ENCODE data around the gene ANKH. TPM values are rescaled to one million over a fixed set of nuclear protein-coding genes. Genes with fewer than 3 reads are reported as not detected.

Gene ANKH
- total RNA-seq, 2 donors from 2014 or later: 37.2 to 95.4 TPM

GRCh38 chr5:14696851-14697250, 174.7 kb downstream of the ANKH start:
- Mint-ChIP-seq H3K4me3 (no peak overlapping the region), H3K27me3 (no peaks in the 10 kb centered on the region), H3K36me3 (peaks cover 50% of the 10 kb centered on the region), H3K27ac (peak overlapping the region in 1 of 2 donors; percentile 29), H3K9me3 (no peaks in the 10 kb centered on the region), H3K4me1 (ENCODE audit: low read depth in 2 of 2) (peaks cover 21 to 25% of the 10 kb centered on the region in 2 donors)
- DNase-seq (ENCODE audit: low spot score) (no peak), ATAC-seq (no peak)

GRCh38 chr5:14696057-14696456, 175.5 kb downstream of the ANKH start:
- H3K9me3 Mint-ChIP-seq: no peaks in the 10 kb centered on the region
- peaks cover 49% of the 10 kb centered on the region for H3K36me3 Mint-ChIP-seq
- DNase-seq (ENCODE audit: low spot score) (no peak), ATAC-seq (no peak)
- peak overlapping the region in 1 of 2 donors; percentile 29 for H3K27ac Mint-ChIP-seq
- H3K4me3 Mint-ChIP-seq: no peak overlapping the region
- H3K27me3 Mint-ChIP-seq: no peaks in the 10 kb centered on the region
- peaks cover 17% of the 10 kb centered on the region in 2 donors for H3K4me1 Mint-ChIP-seq (ENCODE audit: low read depth in 2 of 2)

GRCh38 chr5:14695152-14695551, 176.4 kb downstream of the ANKH start:
- H3K9me3 Mint-ChIP-seq: no peaks in the 10 kb centered on the region
- peaks cover 13 to 16% of the 10 kb centered on the region in 2 donors for H3K4me1 Mint-ChIP-seq (ENCODE audit: low read depth in 2 of 2)
- ATAC-seq (no peak), DNase-seq (ENCODE audit: low spot score) (no peak)
- H3K4me3 Mint-ChIP-seq: no peak overlapping the region
- peaks cover 50% of the 10 kb centered on the region for H3K36me3 Mint-ChIP-seq
- H3K27ac Mint-ChIP-seq: no peak overlapping the region
- no peaks in the 10 kb centered on the region for H3K27me3 Mint-ChIP-seq

GRCh38 chr5:14693070-14693469, 178.5 kb downstream of the ANKH start:
- Mint-ChIP-seq H3K27me3 (no peaks in the 10 kb centered on the region), H3K4me1 (ENCODE audit: low read depth in 2 of 2) (peaks cover 10 to 13% of the 10 kb centered on the region in 2 donors), H3K27ac (no peak overlapping the region), H3K9me3 (no peaks in the 10 kb centered on the region), H3K4me3 (no peak overlapping the region), H3K36me3 (peaks cover 50% of the 10 kb centered on the region)
- ATAC-seq: no peak
- DNase-seq (ENCODE audit: low spot score): no peak

GRCh38 chr5:14687023-14687665, 184.4 kb downstream of the ANKH start:
- DNase-seq (ENCODE audit: low spot score) (no peak), ATAC-seq (no peak)
- Mint-ChIP-seq H3K9me3 (no peaks in the 10 kb centered on the region), H3K4me3 (no peak overlapping the region), H3K36me3 (peaks cover 45% of the 10 kb centered on the region), H3K4me1 (ENCODE audit: low read depth in 2 of 2) (peaks cover 14 to 26% of the 10 kb centered on the region in 2 donors), H3K27me3 (no peaks in the 10 kb centered on the region), H3K27ac (peak overlapping the region in 1 of 2 donors; percentile 39)

GRCh38 chr5:14686517-14686916, 185.1 kb downstream of the ANKH start:
- no peaks in the 10 kb centered on the region for H3K27me3 Mint-ChIP-seq
- H3K36me3 Mint-ChIP-seq: peaks cover 45% of the 10 kb centered on the region
- peaks cover 14 to 30% of the 10 kb centered on the region in 2 donors for H3K4me1 Mint-ChIP-seq (ENCODE audit: low read depth in 2 of 2)
- H3K4me3 Mint-ChIP-seq: no peak overlapping the region
- H3K27ac Mint-ChIP-seq: no peak overlapping the region
- DNase-seq (ENCODE audit: low spot score) (no peak), ATAC-seq (no peak)
- H3K9me3 Mint-ChIP-seq: no peaks in the 10 kb centered on the region

- H3K27me3 Mint-ChIP-seq: no peaks in the 10 kb centered on the region
- no peak for DNase-seq (ENCODE audit: low spot score)
- H3K4me1 Mint-ChIP-seq (ENCODE audit: low read depth in 2 of 2): peaks cover 14 to 30% of the 10 kb centered on the region in 2 donors
- no peaks in the 10 kb centered on the region for H3K9me3 Mint-ChIP-seq
- H3K4me3 Mint-ChIP-seq: no peak overlapping the region
- peak; percentile 58 to 61 for ATAC-seq
- H3K36me3 Mint-ChIP-seq: peaks cover 45% of the 10 kb centered on the region
- peak overlapping the region; percentile 32 to 72 for H3K27ac Mint-ChIP-seq
Measured at GRCh38 chr5:14685757-14686156, 185.8 kb downstream of the ANKH start.

- H3K36me3 Mint-ChIP-seq: peaks cover 45% of the 10 kb centered on the region
- peak overlapping the region; percentile 24 to 38 for H3K27ac Mint-ChIP-seq
- H3K27me3 Mint-ChIP-seq: no peaks in the 10 kb centered on the region
- H3K9me3 Mint-ChIP-seq: no peaks in the 10 kb centered on the region
- ATAC-seq (no peak), DNase-seq (ENCODE audit: low spot score) (no peak)
- peaks cover 20 to 35% of the 10 kb centered on the region in 2 donors for H3K4me1 Mint-ChIP-seq (ENCODE audit: low read depth in 2 of 2)
- H3K4me3 Mint-ChIP-seq: no peak overlapping the region
Measured at GRCh38 chr5:14684757-14685156, 186.8 kb downstream of the ANKH start.

- Mint-ChIP-seq H3K27me3 (no peaks in the 10 kb centered on the region), H3K9me3 (no peaks in the 10 kb centered on the region), H3K36me3 (peaks cover 41% of the 10 kb centered on the region), H3K4me1 (ENCODE audit: low read depth in 2 of 2) (peaks cover 20 to 36% of the 10 kb centered on the region in 2 donors), H3K4me3 (no peak overlapping the region), H3K27ac (no peak overlapping the region)
- ATAC-seq: no peak
- no peak for DNase-seq (ENCODE audit: low spot score)
Measured at GRCh38 chr5:14683906-14684455, 187.6 kb downstream of the ANKH start.

- Mint-ChIP-seq H3K4me3 (no peak overlapping the region), H3K27me3 (no peaks in the 10 kb centered on the region), H3K4me1 (ENCODE audit: low read depth in 2 of 2) (peaks cover 33 to 40% of the 10 kb centered on the region in 2 donors), H3K27ac (no peak overlapping the region), H3K36me3 (peaks cover 36% of the 10 kb centered on the region), H3K9me3 (no peaks in the 10 kb centered on the region)
- ATAC-seq (no peak), DNase-seq (ENCODE audit: low spot score) (no peak)
Measured at GRCh38 chr5:14681236-14681752, 190.3 kb downstream of the ANKH start.

- no peak overlapping the region for H3K27ac Mint-ChIP-seq
- ATAC-seq: no peak
- no peaks in the 10 kb centered on the region for H3K27me3 Mint-ChIP-seq
- DNase-seq (ENCODE audit: low spot score): no peak
- no peaks in the 10 kb centered on the region for H3K9me3 Mint-ChIP-seq
- no peak overlapping the region for H3K4me3 Mint-ChIP-seq
- peaks cover 36 to 47% of the 10 kb centered on the region in 2 donors for H3K4me1 Mint-ChIP-seq (ENCODE audit: low read depth in 2 of 2)
- peaks cover 29% of the 10 kb centered on the region for H3K36me3 Mint-ChIP-seq
Measured at GRCh38 chr5:14679595-14679994, 192.0 kb downstream of the ANKH start.

DNA sequence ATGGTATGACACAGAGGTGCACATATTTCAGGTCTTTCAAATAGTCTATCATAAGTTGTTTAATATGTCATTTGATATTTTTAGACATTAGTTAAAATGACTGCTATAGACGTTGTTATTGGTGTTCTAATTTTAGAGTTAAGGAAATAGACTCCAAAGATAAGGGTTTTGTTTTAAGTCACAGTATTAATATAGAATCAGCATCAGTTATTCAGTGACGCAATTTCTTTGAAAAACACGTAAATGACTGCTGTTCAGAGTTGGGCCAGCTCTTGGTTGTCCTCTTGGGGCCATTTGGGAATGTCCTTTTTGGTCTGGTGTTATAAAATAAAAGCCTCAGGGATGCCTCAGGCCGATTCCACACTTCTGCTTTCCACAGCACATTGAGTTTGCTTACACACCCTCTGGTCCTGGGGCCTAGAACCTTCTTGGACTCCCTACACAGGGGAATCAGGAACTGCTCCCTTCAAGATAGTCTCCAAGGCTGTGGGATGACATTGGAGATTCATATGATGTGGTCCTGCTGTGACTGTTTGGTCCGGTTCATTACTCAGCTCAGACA, 192.7 kb downstream of the ANKH start:
- Mint-ChIP-seq H3K4me1 (ENCODE audit: low read depth in 2 of 2) (peaks cover 42 to 52% of the 10 kb centered on the region in 2 donors), H3K27ac (peak overlapping the region in 1 of 2 donors; percentile 43), H3K4me3 (no peak overlapping the region), H3K27me3 (no peaks in the 10 kb centered on the region), H3K36me3 (peaks cover 30% of the 10 kb centered on the region), H3K9me3 (no peaks in the 10 kb centered on the region)
- no peak for ATAC-seq
- no peak for DNase-seq (ENCODE audit: low spot score)

GRCh38 chr5:14676320-14676719, 195.3 kb downstream of the ANKH start:
- Mint-ChIP-seq H3K4me1 (ENCODE audit: low read depth in 2 of 2) (peaks cover 67 to 72% of the 10 kb centered on the region in 2 donors), H3K4me3 (peak overlapping the region; percentile 89), H3K27me3 (no peaks in the 10 kb centered on the region), H3K27ac (peak overlapping the region; percentile 86 to 93), H3K9me3 (no peaks in the 10 kb centered on the region), H3K36me3 (peaks cover 33% of the 10 kb centered on the region)
- DNase-seq (ENCODE audit: low spot score): no peak
- peak; percentile 81 to 87 for ATAC-seq

- peaks cover 72 to 77% of the 10 kb centered on the region in 2 donors for H3K4me1 Mint-ChIP-seq (ENCODE audit: low read depth in 2 of 2)
- no peaks in the 10 kb centered on the region for H3K27me3 Mint-ChIP-seq
- peak; percentile 61 to 66 for ATAC-seq
- DNase-seq (ENCODE audit: low spot score): no peak
- H3K9me3 Mint-ChIP-seq: no peaks in the 10 kb centered on the region
- H3K27ac Mint-ChIP-seq: peak overlapping the region; percentile 86 to 93
- peak overlapping the region; percentile 89 for H3K4me3 Mint-ChIP-seq
- H3K36me3 Mint-ChIP-seq: peaks cover 33% of the 10 kb centered on the region
Measured at GRCh38 chr5:14675865-14676300, 195.7 kb downstream of the ANKH start.

All from natural killer cell treated with Interleukin-12 subunit alpha and Interleukin-12 subunit beta and Interleukin-15 and Interleukin-18, amount 100 ng/mL, for 72 hours (primary cell).